NCI-H1694 (cell line): ENCODE measurements around the gene IRF4.
"Not testable (repeated sequence)": the region's sequence is repeated elsewhere in the genome, so short reads cannot be mapped to it uniquely, and the experiment has no call there.

Experiments
- DNase-seq: peaks from one replicate; lab custom pipeline; 2025; lab: John Stamatoyannopoulos, UW

IRF4 gene

DNA sequence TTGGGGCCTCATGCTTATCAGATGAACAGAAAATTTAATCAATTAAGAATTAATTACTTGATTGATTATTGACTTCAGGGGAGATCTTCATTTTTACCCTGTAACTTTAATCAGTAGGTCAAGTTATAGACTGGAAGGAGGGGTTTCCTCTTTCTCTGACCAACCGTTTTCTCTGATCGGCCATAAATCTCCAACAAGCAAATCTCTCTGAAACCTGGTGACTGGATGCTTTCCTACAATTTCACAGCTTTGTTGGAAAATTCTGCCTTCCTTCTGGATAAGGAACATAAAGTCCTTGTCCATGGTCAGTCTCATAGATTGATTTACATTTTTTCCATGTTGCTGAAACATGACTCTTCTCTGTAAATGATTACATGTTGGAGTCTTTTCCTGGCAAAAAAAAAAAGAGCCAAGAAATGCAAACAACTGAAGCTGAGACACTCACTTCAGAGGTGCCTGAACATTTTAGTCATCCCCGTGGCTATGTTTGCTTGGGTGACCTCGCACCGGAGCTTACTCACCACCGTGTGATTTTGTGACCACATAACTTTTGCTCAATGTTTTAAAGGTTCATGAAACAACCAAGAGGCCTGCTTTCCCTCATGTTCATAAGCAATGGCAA, 31.0 kb downstream of the IRF4 start:
- DNase-seq = no peak

DNA sequence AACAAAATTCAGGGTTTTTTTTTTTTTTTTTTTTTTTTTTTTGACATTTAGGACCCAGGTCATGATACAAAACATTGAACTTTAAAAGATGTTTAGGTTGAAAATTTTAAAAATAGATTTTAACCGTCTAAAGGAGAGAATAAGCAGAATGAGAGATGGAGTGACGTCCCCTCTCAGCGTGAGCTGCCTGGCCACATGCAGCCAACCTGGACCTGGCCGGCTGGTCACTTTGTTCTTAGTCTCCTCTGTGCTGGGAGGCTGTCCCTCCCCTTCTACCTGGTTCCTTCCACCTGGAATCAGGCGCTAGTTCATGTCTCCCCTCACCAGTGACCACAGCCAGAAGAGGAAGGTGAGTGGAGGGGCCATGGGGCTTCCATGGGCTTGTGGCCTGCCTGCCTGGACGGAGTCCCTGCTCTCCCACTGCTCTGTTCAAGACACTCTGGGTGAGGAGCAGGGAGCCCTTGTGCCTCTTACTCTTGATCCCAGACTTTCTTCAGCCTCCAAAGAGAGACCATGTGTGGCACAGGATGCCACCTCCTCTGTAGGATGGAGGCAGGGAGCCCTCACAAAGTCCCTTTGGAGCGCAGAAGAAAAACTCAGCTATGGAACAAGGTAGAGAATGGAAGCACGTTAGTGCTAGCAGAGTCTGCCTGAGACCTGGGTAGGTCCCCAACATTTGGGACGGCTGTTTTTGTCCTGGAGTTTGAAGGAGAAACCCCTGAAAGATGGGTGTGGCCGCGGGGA, 31.7 kb downstream of the IRF4 start:
- DNase-seq = no peak

DNA sequence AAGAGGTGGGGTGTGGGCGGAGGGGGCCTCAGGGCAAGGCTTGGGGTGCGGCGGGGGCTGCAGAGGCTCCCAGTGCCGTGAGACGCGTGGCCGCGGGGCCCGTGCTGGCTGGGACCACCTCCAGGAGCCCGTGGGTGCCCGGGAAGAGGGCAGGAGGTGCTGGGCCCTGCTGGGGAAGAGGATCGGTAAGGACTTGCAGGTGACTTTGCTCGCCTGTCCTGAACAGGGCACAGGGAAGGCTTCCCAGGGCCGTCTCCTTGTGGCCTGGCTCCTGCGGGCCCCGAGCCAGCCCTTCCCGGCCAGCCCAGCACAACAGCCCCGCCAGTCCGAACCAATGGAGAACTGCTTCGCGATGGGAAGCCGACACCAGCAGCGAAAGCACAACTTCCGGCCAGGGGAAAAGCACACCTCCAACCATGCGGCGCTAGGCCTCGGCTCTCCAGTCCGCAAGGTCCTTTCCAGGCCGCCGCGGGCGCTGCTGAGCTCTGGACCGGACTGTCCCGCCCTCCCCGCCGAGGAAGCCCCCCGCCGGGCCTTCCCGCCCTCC, 32.3 kb downstream of the IRF4 start:
- no peak for DNase-seq

DNA sequence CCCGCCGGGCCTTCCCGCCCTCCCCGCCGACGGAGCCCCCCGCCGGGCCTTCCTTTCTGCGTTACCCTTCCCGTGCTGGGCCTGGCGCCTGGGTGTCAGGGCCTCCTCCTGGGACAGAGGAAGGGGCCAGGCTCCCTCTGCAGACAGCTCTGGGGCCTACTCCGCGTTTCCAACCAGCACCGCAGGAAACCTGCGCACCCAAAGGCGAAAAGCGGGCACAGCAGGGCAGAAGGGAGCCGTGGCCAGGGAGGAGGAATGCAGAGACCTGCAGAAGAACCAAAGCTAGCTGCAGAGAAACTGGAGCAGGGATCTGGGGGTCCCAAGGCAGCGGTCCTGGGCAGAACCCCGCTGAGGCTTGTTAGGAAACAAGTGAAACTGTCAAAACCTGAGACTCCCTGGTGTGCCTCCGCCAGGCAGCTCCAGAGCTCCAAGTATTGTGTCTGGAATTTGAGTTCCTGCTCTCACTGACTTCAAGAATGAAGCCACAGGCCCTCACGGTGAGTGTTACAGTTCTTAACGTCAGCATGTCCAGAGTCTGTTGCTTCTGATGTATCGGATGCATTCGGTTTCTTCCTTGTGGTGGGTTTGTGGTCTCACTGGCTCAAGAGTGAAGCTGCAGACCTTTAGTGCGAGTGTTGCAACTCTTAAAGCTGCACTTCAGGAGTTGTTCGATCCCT, 33.3 kb downstream of the IRF4 start:
- DNase-seq = no peak

DNA sequence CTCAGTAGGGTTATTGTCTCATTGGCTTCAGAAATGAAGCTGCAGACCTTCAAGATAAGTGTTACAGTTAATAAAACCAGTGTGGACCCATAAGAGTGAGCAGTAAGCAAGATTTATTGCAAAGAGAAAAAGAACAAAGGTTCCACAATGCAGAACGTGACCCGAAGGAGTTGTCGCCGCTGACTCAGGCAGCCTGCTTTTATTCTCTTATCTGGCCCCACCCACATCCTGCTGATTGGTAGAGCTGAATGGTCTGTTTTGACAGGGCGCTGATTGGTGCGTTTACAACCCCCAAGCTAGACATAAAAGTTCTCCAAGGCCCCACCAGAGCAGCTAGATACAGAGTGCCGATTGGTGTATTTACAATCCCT, 33.9 kb downstream of the IRF4 start:
- not testable (repeated sequence) for DNase-seq

DNA sequence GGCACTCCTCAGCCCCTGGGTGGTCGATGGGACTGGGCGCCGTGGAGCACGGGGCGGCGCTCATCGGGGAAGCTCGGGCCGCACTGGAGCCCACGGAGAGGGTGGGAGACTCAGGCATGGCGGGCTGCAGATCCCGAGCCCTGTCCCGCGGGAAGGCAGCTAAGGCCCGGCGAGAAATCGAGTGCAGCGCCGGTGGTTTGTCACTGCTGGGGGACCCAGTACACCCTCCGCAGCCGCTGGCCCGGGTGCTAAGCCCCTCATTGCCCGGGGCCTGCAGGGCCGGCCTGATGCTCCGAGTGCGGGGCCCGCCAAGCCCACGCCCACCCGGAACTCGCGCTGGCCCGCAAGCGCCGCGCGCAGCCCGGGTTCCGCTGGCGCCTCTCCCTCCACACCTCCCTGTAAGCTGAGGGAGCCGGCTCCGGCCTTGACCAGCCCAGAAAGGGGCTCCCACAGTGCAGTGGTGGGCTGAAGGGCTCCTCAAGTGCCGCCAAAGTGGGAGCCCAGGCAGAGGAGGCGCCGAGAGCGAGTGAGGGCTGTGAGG, 34.7 kb downstream of the IRF4 start:
- DNase-seq = not testable (repeated sequence)

DNA sequence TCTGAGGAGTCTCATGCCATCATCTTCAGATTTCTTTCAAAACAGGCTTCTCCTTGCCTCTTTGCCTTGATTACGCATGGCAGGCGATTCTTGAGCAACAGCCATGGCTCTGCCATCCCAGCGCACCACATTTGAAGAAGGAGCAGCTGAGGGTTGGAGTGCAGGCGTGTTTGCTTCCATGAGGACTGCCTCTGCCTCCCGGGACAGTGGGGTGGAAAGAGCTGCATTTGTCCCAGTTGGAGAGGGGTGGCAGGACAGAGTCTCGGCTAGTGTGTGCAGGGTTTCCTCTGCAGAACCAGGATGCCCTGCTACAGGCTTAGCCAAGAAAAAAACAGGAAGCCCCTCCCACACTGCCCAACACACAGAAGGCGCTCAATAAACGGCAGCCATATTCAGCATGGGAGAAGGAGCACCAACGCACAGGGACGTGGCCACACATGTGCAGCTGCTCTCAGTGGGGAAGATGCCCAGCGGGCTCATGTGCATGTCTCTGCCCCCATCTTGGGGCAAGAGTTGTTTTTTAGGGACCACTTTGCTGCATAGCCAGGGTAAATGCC, 36.6 kb downstream of the IRF4 start:
- no peak for DNase-seq

DNA sequence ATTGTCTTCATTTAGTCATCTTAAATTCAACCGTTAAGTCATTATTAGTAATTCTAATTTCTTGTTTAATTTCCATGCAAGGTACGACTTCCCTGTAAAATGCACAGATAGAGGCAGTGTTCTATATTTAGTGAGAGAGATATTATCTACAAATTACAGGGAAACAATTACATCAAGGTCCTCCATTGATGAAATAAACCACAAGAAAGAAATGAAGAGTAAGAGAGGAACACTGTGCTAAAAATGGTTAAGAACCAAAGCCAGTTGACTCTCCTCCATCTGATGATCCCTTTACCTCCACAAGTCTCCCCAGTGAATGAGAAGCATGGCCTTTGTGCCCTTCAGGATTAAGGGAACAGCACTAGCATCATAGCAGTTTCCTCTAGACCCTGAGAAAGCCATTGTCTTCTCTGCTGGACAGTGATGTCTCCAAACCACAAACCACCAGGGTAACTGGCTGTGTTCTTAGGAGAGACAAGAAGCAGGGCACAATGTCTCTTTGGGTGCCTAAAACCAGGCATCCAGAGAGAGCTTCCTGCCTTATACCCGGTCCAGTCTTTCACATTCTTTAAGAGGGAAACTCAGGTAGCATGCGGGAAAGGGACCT, 38.1 kb downstream of the IRF4 start:
- DNase-seq = no peak

DNA sequence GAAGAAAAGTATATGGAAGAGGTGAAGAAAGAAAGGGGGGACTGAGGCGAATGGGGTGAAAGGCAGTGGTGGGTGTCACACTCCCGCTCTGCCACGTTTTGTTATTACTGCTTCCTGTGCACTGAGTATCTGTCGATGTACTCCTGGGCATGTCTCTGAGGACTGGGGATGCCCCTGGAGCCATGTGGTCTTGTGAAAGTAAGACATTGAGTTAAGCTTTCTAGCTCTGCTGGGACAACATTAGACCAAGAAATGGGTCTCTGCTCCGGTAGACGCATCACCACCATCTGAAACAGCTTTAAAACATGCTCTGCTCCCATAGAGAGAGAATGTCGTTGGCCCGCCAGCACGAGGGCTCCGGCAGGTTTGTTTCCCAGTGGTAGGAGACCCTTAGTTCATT, 40.0 kb downstream of the IRF4 start:
- DNase-seq = no peak

DNA sequence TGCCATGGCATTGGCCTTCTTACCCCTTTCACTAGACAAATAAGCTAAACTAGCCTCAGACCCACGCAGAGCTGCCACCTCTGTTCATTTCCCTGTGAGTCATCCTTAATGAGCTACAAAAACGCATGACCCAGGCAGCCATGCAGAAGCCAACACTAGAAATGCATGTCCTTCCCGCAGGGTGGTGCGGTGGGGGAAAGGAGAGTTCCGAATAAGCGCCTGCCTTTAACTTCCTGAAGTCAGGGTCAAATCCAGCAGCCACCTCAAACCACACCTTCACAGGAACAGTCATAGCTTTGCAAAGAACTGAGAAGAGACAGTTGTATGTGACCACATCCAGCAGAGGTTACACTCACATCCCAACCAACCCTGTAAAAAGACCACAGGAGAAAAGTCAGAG, 40.4 kb downstream of the IRF4 start:
- DNase-seq = no peak

DNA sequence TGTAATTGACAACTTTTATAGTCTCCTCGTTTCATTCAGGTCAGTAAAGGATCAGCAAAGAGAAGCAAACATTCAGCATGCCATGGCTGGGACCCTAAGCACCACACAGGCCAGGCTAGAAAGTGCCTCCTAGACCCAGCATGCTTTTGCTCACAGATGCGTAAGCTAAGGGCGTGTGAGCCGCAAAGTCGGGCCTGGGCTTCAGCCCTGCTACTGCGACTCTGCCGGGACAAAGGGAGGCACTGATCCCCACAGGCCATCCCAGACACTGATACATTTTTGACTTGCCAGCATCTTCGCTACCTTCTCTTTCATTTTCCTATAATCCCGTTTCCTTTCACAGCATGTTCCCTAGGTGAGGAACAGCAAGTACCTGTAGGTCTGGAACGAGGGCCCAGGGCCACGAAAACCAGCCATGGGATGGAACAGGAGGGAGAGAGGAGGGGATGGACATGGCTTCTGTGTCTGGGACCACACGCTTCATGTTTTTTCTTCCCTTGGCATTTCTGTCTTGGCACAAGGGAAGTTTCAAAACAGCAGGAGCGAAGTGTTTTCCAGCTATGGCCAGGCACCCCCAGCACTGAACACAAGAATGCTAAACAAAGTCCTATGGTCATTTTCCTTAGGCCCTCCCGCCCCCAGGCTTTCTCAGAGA, 42.6 kb downstream of the IRF4 start:
- DNase-seq = no peak

DNA sequence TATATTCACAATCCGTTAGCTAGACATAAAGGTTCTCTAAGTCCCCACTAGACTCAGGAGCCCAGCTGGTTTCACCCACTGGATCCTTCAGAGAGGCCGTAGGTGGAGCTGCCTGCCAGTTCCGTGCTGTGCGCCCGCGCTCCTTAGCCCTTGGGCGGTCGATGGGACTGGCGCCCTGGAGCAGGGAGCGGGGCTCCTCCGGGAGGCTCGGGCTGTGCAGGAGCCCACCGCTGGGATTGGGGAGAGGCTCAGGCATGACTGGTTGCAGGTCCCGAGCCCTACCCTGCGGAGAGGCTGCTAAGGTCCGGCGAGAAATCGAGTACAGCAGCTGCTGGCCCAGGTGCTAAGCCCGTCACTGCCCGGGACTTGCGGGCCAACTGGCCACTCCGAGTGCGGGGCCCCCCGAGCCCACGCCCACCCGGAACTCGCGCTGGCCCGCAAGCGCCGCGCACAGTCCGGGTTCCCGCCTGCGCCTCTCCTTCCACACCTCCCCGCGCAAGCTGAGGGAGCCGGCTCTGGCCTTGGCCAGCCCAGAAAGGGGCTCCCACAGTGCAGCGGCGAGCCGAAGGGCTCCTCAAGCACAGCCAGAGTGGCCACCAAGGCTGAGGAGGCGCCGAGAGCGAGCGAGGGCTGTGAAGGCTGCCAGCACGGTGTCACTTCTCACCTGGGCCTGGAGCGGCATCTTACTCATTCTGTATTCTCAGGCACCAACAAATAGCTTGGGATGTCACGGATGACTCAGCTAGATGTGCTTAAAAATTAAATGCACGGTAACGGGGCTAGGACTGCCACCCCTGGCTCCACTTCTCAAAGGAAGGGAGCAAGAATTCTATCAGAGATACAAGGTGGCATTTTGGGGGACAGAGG, 44.1 kb downstream of the IRF4 start:
- no peak for DNase-seq

DNA sequence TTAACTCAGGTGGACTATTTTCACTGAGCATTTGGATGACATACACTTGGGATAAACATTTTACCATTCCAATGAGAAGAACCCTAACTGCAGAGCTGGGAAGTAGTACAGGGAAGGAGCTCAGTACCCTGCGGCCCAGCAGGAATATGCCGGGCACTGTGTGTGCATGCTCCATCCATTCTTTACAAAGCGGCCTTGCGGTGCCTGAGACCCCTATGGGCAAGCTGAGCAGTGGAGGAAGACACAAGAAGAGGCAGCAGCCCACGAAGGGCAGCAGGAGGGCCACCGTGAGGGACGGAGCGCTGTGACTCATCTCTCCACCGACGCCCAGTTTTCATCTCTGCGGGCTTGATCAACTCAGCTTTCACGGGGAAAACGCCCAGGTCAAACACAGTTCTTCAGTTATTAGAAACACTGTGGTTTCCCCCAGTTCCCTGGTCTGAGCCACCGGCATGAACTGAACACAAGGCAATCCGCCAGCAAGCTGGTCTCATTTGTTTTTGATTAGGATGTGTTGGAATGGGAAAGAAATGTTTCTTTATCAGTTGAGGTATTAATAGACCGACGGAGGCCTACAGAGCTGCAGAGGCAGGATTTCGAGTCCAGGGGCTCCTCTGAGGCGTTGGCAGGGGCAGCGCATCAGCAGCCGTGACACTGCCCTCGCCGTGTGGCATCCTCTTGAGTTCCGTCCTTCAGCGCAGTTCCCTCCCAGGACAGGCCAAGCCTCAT, 44.9 kb downstream of the IRF4 start:
- no peak for DNase-seq

DNA sequence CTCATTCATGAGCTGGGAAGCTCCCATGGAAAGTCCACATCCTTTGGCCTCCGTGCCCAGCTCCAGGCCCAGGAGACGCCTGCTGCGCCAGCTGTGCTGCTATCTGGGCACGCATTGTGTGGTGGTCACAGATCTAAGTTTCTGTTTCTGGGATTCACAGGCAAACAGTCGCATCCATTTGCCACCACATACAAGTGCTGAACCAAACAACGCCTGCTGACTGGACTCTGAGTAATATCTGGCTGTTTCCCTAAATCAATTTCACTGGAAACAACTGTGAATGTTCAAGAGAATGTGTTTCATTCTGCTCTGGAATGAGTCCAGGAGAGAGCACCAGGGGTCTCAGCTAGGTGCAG, 45.5 kb downstream of the IRF4 start:
- DNase-seq = no peak

DNA sequence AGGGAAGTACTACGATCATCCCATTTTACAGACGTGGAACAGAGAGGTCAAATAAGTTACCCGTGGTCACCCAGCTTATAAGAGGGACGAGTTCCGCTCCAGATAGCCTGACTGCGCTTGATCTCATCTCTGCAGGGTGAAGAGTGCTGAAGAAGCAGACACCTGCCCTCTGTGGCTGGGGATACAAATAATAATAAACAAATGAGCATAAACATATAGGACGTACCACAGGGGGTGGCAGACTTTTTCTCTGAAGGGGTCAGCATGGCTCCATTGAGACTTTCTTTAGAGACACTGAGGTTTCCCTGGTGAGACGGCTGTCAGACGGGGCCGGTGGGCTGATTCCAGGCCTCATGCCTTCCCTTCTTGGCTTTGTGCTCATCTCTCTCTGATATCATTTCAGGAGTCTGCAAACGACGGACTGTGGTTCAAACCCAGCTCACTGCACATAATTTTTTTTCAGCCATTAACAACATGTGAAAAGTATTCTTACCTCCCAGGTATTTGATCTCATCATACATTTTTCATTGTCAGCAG, 47.1 kb downstream of the IRF4 start:
- DNase-seq = no peak

DNA sequence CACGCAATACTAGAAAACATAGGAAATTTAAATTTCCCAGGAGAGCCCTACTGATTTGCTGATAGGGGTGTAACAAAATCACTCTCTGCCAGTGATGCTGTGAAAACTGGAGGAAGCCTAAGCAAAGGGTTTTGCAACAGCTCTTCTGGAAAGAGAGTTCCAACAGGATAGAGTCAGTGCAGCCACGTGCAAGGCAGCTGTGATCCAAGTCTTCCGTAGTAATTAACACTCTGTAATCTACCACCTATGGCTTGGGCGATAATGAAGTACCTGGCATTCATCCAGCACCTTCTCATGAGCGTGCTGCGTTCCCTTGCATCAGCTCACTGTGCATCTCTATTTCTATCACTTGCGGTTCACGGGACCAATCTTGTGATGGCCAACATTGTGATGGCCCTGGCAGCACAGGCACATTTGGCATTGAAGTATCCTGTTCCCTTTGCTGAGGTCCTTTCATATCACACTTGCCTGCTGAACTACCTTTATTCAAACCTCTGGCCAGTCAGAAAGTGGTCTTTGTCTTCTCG, 48.2 kb downstream of the IRF4 start:
- DNase-seq = no peak

DNA sequence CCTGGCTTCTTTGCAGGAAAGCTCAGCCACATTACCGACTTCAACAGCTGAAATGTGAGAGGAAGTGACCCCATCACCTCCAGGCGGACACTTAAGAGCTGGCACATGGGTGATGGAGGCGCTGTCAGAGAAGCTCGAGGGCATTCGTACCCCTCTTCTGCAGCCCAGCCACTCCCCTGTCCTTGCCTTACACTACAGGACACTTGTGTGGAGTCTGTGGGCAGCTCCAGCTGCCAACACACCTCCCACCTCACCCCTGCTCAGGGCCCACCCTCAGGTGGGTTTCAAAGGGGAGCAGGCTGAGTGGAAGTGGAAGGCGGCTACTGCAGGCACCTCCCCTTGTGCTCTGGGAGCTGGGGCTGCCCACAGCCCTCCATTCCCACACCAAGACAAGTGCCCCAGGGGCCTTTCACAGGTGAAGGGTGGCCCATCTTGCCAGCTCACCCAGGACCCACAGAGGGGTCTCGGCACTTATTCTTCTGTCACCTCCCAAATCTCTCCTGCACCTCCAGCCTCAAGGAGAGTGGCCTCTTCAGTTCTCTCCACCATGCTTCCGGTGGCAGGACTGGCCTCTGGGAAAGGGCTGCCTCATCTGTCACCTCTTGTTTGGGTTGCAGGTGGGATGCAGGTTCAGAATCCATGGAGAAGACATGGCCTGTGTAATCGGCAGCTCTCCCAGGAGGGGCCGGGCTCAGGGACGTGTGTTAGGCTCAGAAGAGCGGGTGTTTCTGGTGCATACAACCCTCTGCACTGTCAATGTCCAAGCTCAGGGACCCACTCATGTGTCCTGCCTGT, 49.8 kb downstream of the IRF4 start:
- no peak for DNase-seq

DNA sequence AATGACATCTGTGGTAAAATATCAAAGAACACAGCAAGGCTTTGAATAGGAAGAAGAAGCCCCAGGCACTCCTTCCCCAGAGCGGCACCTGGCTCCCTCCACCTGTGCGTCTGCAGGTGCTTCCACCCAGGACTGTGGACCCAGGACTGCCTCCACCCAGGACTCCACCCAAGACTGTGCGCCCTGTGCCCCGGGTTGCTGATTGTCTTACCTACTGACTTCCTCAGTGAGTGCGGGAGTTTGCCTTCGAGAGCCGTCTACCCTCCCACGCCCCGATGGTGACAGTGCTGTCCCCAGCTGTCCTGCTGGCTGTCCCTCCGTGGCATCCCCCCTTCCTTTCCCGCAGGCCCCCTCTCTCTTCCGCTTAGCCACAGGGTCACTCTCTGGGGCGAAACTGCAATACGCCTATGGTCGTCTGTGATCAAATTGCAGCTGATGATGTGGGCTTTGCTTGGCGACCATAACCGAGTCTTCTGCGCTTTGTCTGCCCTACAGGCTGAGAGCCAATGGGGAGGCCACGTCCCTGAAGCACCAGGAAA, 52.1 kb downstream of the IRF4 start:
- DNase-seq = no peak
